Thoracic aorta (tissue), 2 donors: ENCODE results near the gene UBE2V1. TPM values are rescaled to one million over a fixed set of nuclear protein-coding genes. Genes with fewer than 3 reads are reported as not detected.

ENCODE experiments used
- ATAC-seq: fragments of 150-250 bp; one replicate; pipeline ENCODE4 v1.8.0; 2017; ENCODE audit warnings: low read depth; ENCODE audit not compliant: insufficient number of reproducible peaks, low FRiP score
- DNase-seq: peaks from one replicate; pipeline ENCODE4 v3.0.0-alpha.2; 2020; ENCODE audit warnings: low spot score
- H3K27ac ChIP-seq, 2 donors: fragments of 200-600 bp; sonication (generic); 1 replicate in 1 of 2; 2 replicates in 1 of 2; pipeline ENCODE4 v1.5.1; 2016; ENCODE audit warnings: mild to moderate bottlenecking in 2 of 2, moderate library complexity in 2 of 2
- H3K27me3 ChIP-seq: fragments of 200-600 bp; sonication (generic); replicated peaks from 2 replicates; pipeline ENCODE4 v1.6.0; 2016; ENCODE audit warnings: mild to moderate bottlenecking; ENCODE audit not compliant: insufficient read depth
- H3K36me3 ChIP-seq: fragments of 200-600 bp; sonication (generic); one replicate; pipeline ENCODE4 v1.5.1; 2016
- H3K4me1 ChIP-seq, 2 donors: fragments of 200-600 bp; sonication (generic); 1 replicate in 1 of 2; 2 replicates in 1 of 2; pipeline versions ENCODE4 v1.5.1 to v1.6.0; 2016; ENCODE audit warnings: low read depth in 2 of 2, mild to moderate bottlenecking in 1 of 2; ENCODE audit not compliant: control insufficient read depth in 1 of 2
- H3K4me3 ChIP-seq: fragments of 200-600 bp; sonication (generic); 2 replicates; pipeline ENCODE4 v1.5.1; 2016; ENCODE audit warnings: mild to moderate bottlenecking
- H3K9me3 ChIP-seq: fragments of 200-600 bp; sonication (generic); 2 replicates; pipeline ENCODE4 v1.5.1; 2016
- CTCF ChIP-seq: fragments of 200-600 bp; sonication (generic); IDR thresholded peaks from one replicate; pipeline ENCODE4 v1.5.1; 2019; ENCODE audit warnings: antibody characterized with exemption
- total RNA-seq, 2 donors: library from RNA; depleted of rRNA; stranded (reverse); fragments of >200 nt; gene quantifications; one replicate each; pipeline versions ENCODE4 v1.1.0 to v1.2.3, GENCODE V29; 2016

Gene UBE2V1
- total RNA-seq, 2 donors from 2014 or later: 91.7 to 98.4 TPM

- no peak for ATAC-seq
- no peaks in the 10 kb centered on the region for H3K27me3 ChIP-seq
- peak overlapping the region; percentile 52 to 84 for H3K27ac ChIP-seq
- no peak for TF ChIP-seq CTCF
- H3K4me3 ChIP-seq: peak overlapping the region; percentile 74
- no peaks in the 10 kb centered on the region for H3K9me3 ChIP-seq
- peaks cover 12 to 36% of the 10 kb centered on the region in 2 donors for H3K4me1 ChIP-seq
- no peak for DNase-seq
- H3K36me3 ChIP-seq: no peaks in the 10 kb centered on the region
These were observed 3.5 kb upstream of the UBE2V1 start for GRCh38 chr20:50116368-50116999.

GRCh38 chr20:50115591-50116367 is 2.8 kb upstream of the UBE2V1 start:
- H3K4me1 ChIP-seq: peaks cover 18 to 43% of the 10 kb centered on the region in 2 donors
- H3K36me3 ChIP-seq: no peaks in the 10 kb centered on the region
- H3K27me3 ChIP-seq: no peaks in the 10 kb centered on the region
- H3K27ac ChIP-seq: peak overlapping the region; percentile 52 to 84
- TF ChIP-seq CTCF: no peak
- ATAC-seq: peak; percentile 78
- H3K4me3 ChIP-seq: peak overlapping the region; percentile 74
- no peaks in the 10 kb centered on the region for H3K9me3 ChIP-seq
- DNase-seq: peak; percentile 94

- ATAC-seq (no peak), DNase-seq (no peak)
- Histone ChIP-seq H3K9me3 (no peaks in the 10 kb centered on the region), H3K27me3 (no peaks in the 10 kb centered on the region), H3K4me1 (peaks cover 23 to 50% of the 10 kb centered on the region in 2 donors), H3K4me3 (peak overlapping the region; percentile 74), H3K36me3 (no peaks in the 10 kb centered on the region), H3K27ac (peak overlapping the region in 1 of 2 donors; percentile 84)
- no peak for TF ChIP-seq CTCF
These were observed 2.1 kb upstream of the UBE2V1 start for GRCh38 chr20:50115041-50115512.

GRCh38 chr20:50113420-50114224 is 672 bp upstream of the UBE2V1 start:
- H3K27ac ChIP-seq: peak overlapping the region; percentile 95
- peak overlapping the region; percentile 91 for H3K4me3 ChIP-seq
- no peaks in the 10 kb centered on the region for H3K9me3 ChIP-seq
- no peak for TF ChIP-seq CTCF
- peaks cover 23 to 62% of the 10 kb centered on the region in 2 donors for H3K4me1 ChIP-seq
- no peaks in the 10 kb centered on the region for H3K27me3 ChIP-seq
- DNase-seq: no peak
- H3K36me3 ChIP-seq: no peaks in the 10 kb centered on the region
- no peak for ATAC-seq
